Duodenal mucosa (tissue), 2 donors: Measurements from ENCODE around the gene DNM2.
"Not testable (repeated sequence)": the region's sequence is repeated elsewhere in the genome, so short reads cannot be mapped to it uniquely, and the experiment has no call there.

Experiments
- H3K27ac ChIP-seq: one replicate; pipeline ENCODE4 v1.7.0; 2013; ENCODE audit warnings: low read depth, low read length
- H3K27me3 ChIP-seq, 2 donors: one replicate each; pipeline ENCODE4 v1.7.0; 2013; ENCODE audit warnings: low read length in 2 of 2, control low read depth in 1 of 2; ENCODE audit not compliant: insufficient read depth in 2 of 2, control insufficient read depth in 1 of 2
- H3K36me3 ChIP-seq, 2 donors: one replicate each; pipeline ENCODE4 v1.7.0; 2013; ENCODE audit warnings: low read length in 2 of 2, control low read depth in 1 of 2; ENCODE audit not compliant: insufficient read depth in 2 of 2, control insufficient read depth in 1 of 2
- H3K4me1 ChIP-seq, 2 donors: one replicate each; pipeline ENCODE4 v1.7.0; 2013; ENCODE audit warnings: low read length in 2 of 2, control low read depth in 1 of 2; ENCODE audit not compliant: insufficient read depth in 2 of 2, control insufficient read depth in 1 of 2
- H3K4me3 ChIP-seq, 2 donors: one replicate each; pipeline ENCODE4 v1.7.0; 2013; ENCODE audit warnings: low read length in 2 of 2, low read depth in 1 of 2
- H3K9ac ChIP-seq, 2 donors: one replicate each; pipeline ENCODE4 v1.7.0; 2013; ENCODE audit warnings: low read length in 2 of 2, low read depth in 1 of 2
- H3K9me3 ChIP-seq, 2 donors: one replicate each; pipeline ENCODE4 v1.7.0; 2013; ENCODE audit warnings: low read length in 2 of 2, control low read depth in 1 of 2; ENCODE audit not compliant: control insufficient read depth in 1 of 2

DNM2 gene

GRCh38 chr19:10858204-10858828 is 140.4 kb downstream of the DNM2 start:
- Histone ChIP-seq H3K36me3 (no peaks in the 10 kb centered on the region), H3K9ac (no peak overlapping the region), H3K27me3 (no peaks in the 10 kb centered on the region), H3K4me3 (no peak overlapping the region), H3K4me1 (peaks cover 5 to 7% of the 10 kb centered on the region in 2 donors), H3K27ac (no peak overlapping the region), H3K9me3 (no peaks in the 10 kb centered on the region)

- H3K4me1 ChIP-seq: peaks cover 15 to 16% of the 10 kb centered on the region in 2 donors
- no peak overlapping the region for H3K27ac ChIP-seq
- no peaks in the 10 kb centered on the region for H3K9me3 ChIP-seq
- H3K9ac ChIP-seq: no peak overlapping the region
- no peaks in the 10 kb centered on the region for H3K27me3 ChIP-seq
- H3K36me3 ChIP-seq: no peaks in the 10 kb centered on the region
- H3K4me3 ChIP-seq: no peak overlapping the region
These were observed 143.3 kb downstream of the DNM2 start for GRCh38 chr19:10861103-10861651.

- Histone ChIP-seq H3K4me1 (peaks cover 15 to 16% of the 10 kb centered on the region in 2 donors), H3K9me3 (no peaks in the 10 kb centered on the region), H3K27me3 (no peaks in the 10 kb centered on the region), H3K4me3 (peak overlapping the region; percentile 50 to 55), H3K27ac (no peak overlapping the region), H3K9ac (peak overlapping the region; percentile 7 to 27), H3K36me3 (no peaks in the 10 kb centered on the region)
These were observed 144.8 kb downstream of the DNM2 start for GRCh38 chr19:10862561-10863106.

- H3K9me3 ChIP-seq: no peaks in the 10 kb centered on the region
- H3K36me3 ChIP-seq: no peaks in the 10 kb centered on the region
- peak overlapping the region; percentile 17 for H3K27ac ChIP-seq
- H3K27me3 ChIP-seq: no peaks in the 10 kb centered on the region
- peak overlapping the region; percentile 50 to 55 for H3K4me3 ChIP-seq
- peaks cover 15 to 20% of the 10 kb centered on the region in 2 donors for H3K4me1 ChIP-seq
- peak overlapping the region; percentile 7 to 27 for H3K9ac ChIP-seq
These were observed 145.3 kb downstream of the DNM2 start for GRCh38 chr19:10863107-10863717.

GRCh38 chr19:10864538-10864899 is 146.6 kb downstream of the DNM2 start:
- H3K27ac ChIP-seq: no peak overlapping the region

GRCh38 chr19:10866495-10866894 is 148.6 kb downstream of the DNM2 start:
- no peak overlapping the region for H3K4me3 ChIP-seq
- no peak overlapping the region for H3K27ac ChIP-seq
- H3K4me1 ChIP-seq: peaks cover 19 to 20% of the 10 kb centered on the region in 2 donors
- H3K9ac ChIP-seq: no peak overlapping the region
- no peaks in the 10 kb centered on the region for H3K27me3 ChIP-seq
- H3K9me3 ChIP-seq: no peaks in the 10 kb centered on the region
- H3K36me3 ChIP-seq: no peaks in the 10 kb centered on the region

More at GRCh38 chr19:10864538-10864899, 146.6 kb downstream of the DNM2 start:
- peak overlapping the region; percentile 35 to 43 for H3K4me3 ChIP-seq
- H3K27me3 ChIP-seq: no peaks in the 10 kb centered on the region
- no peaks in the 10 kb centered on the region for H3K9me3 ChIP-seq
- peak overlapping the region; percentile 29 to 43 for H3K9ac ChIP-seq
- H3K36me3 ChIP-seq: no peaks in the 10 kb centered on the region
- H3K4me1 ChIP-seq: peaks cover 15 to 20% of the 10 kb centered on the region in 2 donors

GRCh38 chr19:10868872-10869547 is 151.1 kb downstream of the DNM2 start:
- Histone ChIP-seq H3K27me3 (no peaks in the 10 kb centered on the region), H3K36me3 (no peaks in the 10 kb centered on the region), H3K9ac (no peak overlapping the region), H3K4me1 (peaks cover 14 to 20% of the 10 kb centered on the region in 2 donors), H3K4me3 (no peak overlapping the region), H3K27ac (no peak overlapping the region), H3K9me3 (no peaks in the 10 kb centered on the region)

GRCh38 chr19:10869872-10870311 is 152.0 kb downstream of the DNM2 start:
- not testable (repeated sequence) for H3K36me3 ChIP-seq, H3K27me3 ChIP-seq, H3K9ac ChIP-seq, H3K9me3 ChIP-seq, H3K27ac ChIP-seq, H3K4me3 ChIP-seq
- peaks cover 12 to 13% of the 10 kb centered on the region in 2 donors for H3K4me1 ChIP-seq

GRCh38 chr19:10870501-10870954 is 152.6 kb downstream of the DNM2 start:
- no peaks in the 10 kb centered on the region for H3K36me3 ChIP-seq
- H3K9me3 ChIP-seq: no peaks in the 10 kb centered on the region
- H3K4me1 ChIP-seq: peaks cover 12 to 13% of the 10 kb centered on the region in 2 donors
- peak overlapping the region; percentile 54 to 77 for H3K9ac ChIP-seq
- H3K4me3 ChIP-seq: peak overlapping the region; percentile 77 to 79
- peak overlapping the region; percentile 58 for H3K27ac ChIP-seq
- no peaks in the 10 kb centered on the region for H3K27me3 ChIP-seq
